NCI-H748 (cell line): Measurements from ENCODE around the gene GP5.
A peak's percentile ranks its signal among the peaks of the same experiment; 100 is the strongest.

Experiments
- DNase-seq: peaks from one replicate; lab custom pipeline; 2025; ENCODE audit not compliant: unreplicated experiment; lab: John Stamatoyannopoulos, UW

GP5 gene

GRCh38 chr3:194399874-194400411 lies 877 bp upstream of the GP5 start:
- DNase-seq: no peak

GRCh38 chr3:194397757-194398312 lies 1.2 kb downstream of the GP5 start:
- DNase-seq: no peak

GRCh38 chr3:194396859-194397756 lies 2.0 kb downstream of the GP5 start:
- no peak for DNase-seq

GRCh38 chr3:194396539-194396858 lies 2.6 kb downstream of the GP5 start:
- DNase-seq: no peak

GRCh38 chr3:194395778-194396538 lies 3.1 kb downstream of the GP5 start:
- no peak for DNase-seq

GRCh38 chr3:194395212-194395611 lies 3.9 kb downstream of the GP5 start:
- DNase-seq: peak; percentile 58

GRCh38 chr3:194392576-194392975 lies 6.5 kb downstream of the GP5 start:
- no peak for DNase-seq

- DNase-seq: no peak
These were observed 8.2 kb downstream of the GP5 start for GRCh38 chr3:194390835-194391234.

GRCh38 chr3:194389269-194389668 lies 9.8 kb downstream of the GP5 start:
- DNase-seq: peak; percentile 57

- no peak for DNase-seq
These were observed 11.1 kb downstream of the GP5 start for GRCh38 chr3:194387926-194388418.

GRCh38 chr3:194387276-194387675 lies 11.8 kb downstream of the GP5 start:
- no peak for DNase-seq

GRCh38 chr3:194386648-194387047 lies 12.4 kb downstream of the GP5 start:
- peak; percentile 45 for DNase-seq

- DNase-seq: no peak
These were observed 13.0 kb downstream of the GP5 start for GRCh38 chr3:194386066-194386465.

GRCh38 chr3:194384569-194385001 lies 14.5 kb downstream of the GP5 start:
- DNase-seq: no peak

GRCh38 chr3:194384156-194384555 lies 14.9 kb downstream of the GP5 start:
- no peak for DNase-seq

- no peak for DNase-seq
These were observed 15.7 kb downstream of the GP5 start for GRCh38 chr3:194383276-194383940.

GRCh38 chr3:194382892-194383223 lies 16.2 kb downstream of the GP5 start:
- DNase-seq: no peak

GRCh38 chr3:194382196-194382891 lies 16.7 kb downstream of the GP5 start:
- DNase-seq: no peak

GRCh38 chr3:194381460-194381875 lies 17.6 kb downstream of the GP5 start:
- no peak for DNase-seq

- DNase-seq: peak; percentile 10
These were observed 18.7 kb downstream of the GP5 start for GRCh38 chr3:194380326-194380725.
